HG03066 (cell line): ENCODE data around the gene CDX2.

Source experiments
- ATAC-seq: cut with Tn5 transposase; IDR thresholded peaks from one replicate; pipeline ENCODE4 v1.9.1; 2021; ENCODE audit warnings: low read depth; ENCODE audit not compliant: unreplicated experiment

CDX2 gene

GRCh38 chr13:27918918-27919658 lies 50.0 kb downstream of the CDX2 start:
- no peak for ATAC-seq

- no peak for ATAC-seq
Observed at GRCh38 chr13:27918041-27918917, 50.8 kb downstream of the CDX2 start.

- no peak for ATAC-seq
Observed at GRCh38 chr13:27917121-27917947, 51.8 kb downstream of the CDX2 start.

- no peak for ATAC-seq
Observed at GRCh38 chr13:27915301-27916207, 53.6 kb downstream of the CDX2 start.

GRCh38 chr13:27913160-27913559 lies 56.0 kb downstream of the CDX2 start:
- ATAC-seq: no peak

GRCh38 chr13:27911521-27911920 lies 57.6 kb downstream of the CDX2 start:
- ATAC-seq: no peak
